Measurements from ENCODE around the gene TUT4.

The TUT4 gene

GRCh38 chr1:52554756-52555155 is 1.9 kb upstream of the TUT4 start:
- TF ChIP-seq POLR2AphosphoS5 (IDR thresholded peaks at IDR 0.05; ENCODE audit: low read depth, low read length), result no peak
- TF ChIP-seq SIN3A (IDR thresholded peaks at IDR 0.05; ENCODE audit: borderline replicate concordance, insufficient read depth, low read length), result no peak
- TF ChIP-seq REST (IDR thresholded peaks at IDR 0.05; ENCODE audit: insufficient read depth in 1 of 2, low read depth in 2 of 2, low read length in 2 of 2), result no peak
- TF ChIP-seq FOXP2 (optimal IDR thresholded peaks at IDR 0.05; ENCODE audit: borderline replicate concordance, extremely low read depth, extremely low read length, insufficient read depth), result no peak

GRCh38 chr1:52554267-52554640 is 1.4 kb upstream of the TUT4 start:
- TF ChIP-seq FOXP2 (optimal IDR thresholded peaks at IDR 0.05; ENCODE audit: borderline replicate concordance, extremely low read depth, extremely low read length, insufficient read depth) (no peak), TAF1 (IDR thresholded peaks at IDR 0.05; ENCODE audit: borderline replicate concordance, insufficient read depth, low read length) (no peak), POLR2AphosphoS5 (IDR thresholded peaks at IDR 0.05; ENCODE audit: low read depth, low read length) (no peak), SIN3A (IDR thresholded peaks at IDR 0.05; ENCODE audit: borderline replicate concordance, insufficient read depth, low read length) (no peak), REST (IDR thresholded peaks at IDR 0.05; ENCODE audit: insufficient read depth in 1 of 2, low read depth in 2 of 2, low read length in 2 of 2) (no peak)

GRCh38 chr1:52553362-52554266 is 722 bp upstream of the TUT4 start:
- TF ChIP-seq REST (IDR thresholded peaks at IDR 0.05; ENCODE audit: insufficient read depth in 1 of 2, low read depth in 2 of 2, low read length in 2 of 2) (no peak), TAF1 (IDR thresholded peaks at IDR 0.05; ENCODE audit: borderline replicate concordance, insufficient read depth, low read length) (no peak), SIN3A (IDR thresholded peaks at IDR 0.05; ENCODE audit: borderline replicate concordance, insufficient read depth, low read length) (peak; percentile 17; the same call in 1 of the 2 replicates), POLR2AphosphoS5 (IDR thresholded peaks at IDR 0.05; ENCODE audit: low read depth, low read length) (peak; percentile 67)

- TF ChIP-seq SIN3A (IDR thresholded peaks at IDR 0.05; ENCODE audit: borderline replicate concordance, insufficient read depth, low read length), result peak; percentile 69; the same call in 1 of the 2 replicates
- TF ChIP-seq REST (IDR thresholded peaks at IDR 0.05; ENCODE audit: insufficient read depth in 1 of 2, low read depth in 2 of 2, low read length in 2 of 2), result no peak
These were observed 722 bp downstream of the TUT4 start for GRCh38 chr1:52552236-52552504.

All from PFSK-1 (cell line).